Measurements from ENCODE around the gene LRRC73. TPM values are rescaled to one million over a fixed set of nuclear protein-coding genes. Genes with fewer than 3 reads are reported as not detected.
"Not testable (repeated sequence)": the region's sequence is repeated elsewhere in the genome, so short reads cannot be mapped to it uniquely, and the experiment has no call there.

Gene LRRC73
- total RNA-seq, 1 donor from 2014 or later, result 0.32 TPM

DNA sequence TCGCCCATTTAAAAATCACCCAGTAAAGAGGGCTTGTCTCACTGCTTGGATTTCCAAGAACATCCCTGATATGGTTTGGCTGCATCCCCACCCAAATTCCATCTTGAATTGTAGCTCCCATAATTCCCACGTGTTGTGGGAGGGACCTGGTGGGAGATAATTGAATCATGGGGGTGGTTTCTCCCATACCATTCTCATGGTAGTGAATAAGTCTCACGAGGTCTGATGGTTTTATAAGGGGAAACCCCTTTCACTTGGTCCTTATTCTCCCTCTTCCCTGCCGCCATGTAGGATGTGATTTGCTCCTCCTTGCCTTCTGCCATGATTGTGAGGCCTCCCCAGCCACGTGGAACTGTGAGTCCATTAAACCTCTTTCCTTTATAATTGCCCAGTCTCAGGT is 42.9 kb downstream of the LRRC73 start:
- intact Hi-C loops (cut with micrococcal nuclease), result not testable (repeated sequence)

DNA sequence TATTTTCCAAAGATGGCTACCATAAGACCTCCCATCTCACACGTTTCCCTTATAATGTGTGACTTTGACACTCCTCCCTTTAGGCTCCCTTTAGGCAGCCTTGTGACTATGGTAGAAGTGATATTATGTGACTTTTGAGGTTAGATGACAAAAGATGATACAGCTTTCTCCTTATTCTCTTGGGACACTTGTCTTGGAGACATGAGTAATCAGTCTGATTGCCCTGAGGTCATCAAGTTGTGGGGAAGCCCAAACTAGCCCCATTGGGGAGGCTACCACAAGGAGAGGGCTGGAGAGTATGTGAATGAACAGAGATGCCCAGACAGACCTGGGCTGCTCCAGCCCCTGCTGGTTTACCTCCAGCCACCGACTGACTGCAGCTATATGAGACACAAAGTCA is 44.2 kb downstream of the LRRC73 start:
- intact Hi-C loops (cut with micrococcal nuclease), result no loop called here

DNA sequence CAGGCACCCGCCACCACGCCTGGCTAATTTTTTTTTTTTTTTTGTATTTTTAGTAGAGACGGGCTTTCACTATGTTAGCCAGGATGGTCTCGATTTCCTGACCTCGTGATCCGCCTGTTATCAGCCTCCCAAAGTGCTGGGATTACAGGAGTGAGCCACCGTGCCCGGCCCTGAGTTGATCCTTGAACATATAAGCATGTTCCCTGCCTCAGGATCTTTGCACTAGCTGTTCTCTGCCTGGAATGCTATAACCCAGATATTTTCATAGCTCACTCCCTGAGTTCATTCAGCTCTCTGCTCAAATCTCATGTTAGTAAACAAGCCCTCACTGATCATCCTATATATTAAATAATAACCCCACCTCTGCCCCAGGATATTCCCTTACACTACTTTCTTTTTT is 45.8 kb downstream of the LRRC73 start:
- intact Hi-C loops (cut with micrococcal nuclease), result no loop called here

DNA sequence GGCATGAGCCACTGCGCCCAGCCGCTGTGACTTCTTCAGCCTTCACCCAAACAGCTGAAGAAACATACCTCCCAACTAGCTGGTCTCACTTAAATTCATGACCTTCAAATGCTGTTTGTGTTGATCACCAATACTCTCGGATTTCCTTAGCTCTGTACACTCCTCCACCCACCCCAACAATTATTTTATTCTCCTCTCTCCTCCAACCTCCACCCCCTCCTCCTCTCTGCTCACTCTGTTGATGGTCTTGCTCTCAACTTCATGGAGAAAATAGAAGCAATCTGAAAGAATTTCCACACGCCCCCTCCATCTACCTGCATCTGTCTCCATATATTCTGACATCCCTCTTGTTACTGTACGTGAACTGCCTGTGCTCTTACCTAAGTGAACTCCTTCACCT is 48.2 kb downstream of the LRRC73 start:
- intact Hi-C loops (cut with micrococcal nuclease), result no loop called here

DNA sequence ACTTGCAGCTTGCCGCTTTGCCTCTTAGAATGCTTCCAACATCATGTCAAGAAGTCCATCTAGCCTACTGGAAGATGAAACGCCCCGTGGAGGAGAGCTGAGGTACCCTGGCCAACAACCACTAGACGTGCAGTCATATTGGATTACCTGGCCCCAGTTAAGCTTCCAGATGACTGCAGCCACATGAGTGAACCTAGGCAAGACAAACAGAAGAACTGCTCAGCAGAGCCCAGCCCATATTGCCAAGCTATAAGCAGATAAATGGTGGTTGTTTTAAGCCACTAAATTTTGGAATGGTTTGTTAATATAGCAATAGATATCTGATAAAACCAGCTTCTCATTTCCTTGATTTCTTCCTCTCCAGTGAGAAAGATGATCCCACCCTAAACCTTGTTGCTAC is 50.1 kb downstream of the LRRC73 start:
- intact Hi-C loops (cut with micrococcal nuclease), result no loop called here

DNA sequence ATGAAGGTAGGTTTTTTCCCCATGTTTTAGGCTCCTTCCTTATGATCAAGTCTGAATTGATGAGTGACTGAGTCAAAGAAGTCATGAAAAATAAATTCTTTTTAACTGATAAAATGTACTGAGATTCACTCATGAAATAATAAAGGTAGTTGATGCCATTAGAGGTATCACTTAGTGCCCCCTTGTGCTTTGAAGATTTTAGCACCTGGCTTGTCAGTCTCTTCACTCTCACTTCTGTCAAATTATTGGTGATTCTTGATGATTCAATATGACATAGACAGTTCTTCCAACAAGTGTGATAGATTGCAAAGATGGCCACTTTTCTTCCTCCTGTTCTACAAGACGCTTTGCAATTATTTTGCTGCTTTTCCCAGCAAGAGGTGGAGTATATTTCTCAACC is 50.6 kb downstream of the LRRC73 start:
- intact Hi-C loops (cut with micrococcal nuclease), result no loop called here

DNA sequence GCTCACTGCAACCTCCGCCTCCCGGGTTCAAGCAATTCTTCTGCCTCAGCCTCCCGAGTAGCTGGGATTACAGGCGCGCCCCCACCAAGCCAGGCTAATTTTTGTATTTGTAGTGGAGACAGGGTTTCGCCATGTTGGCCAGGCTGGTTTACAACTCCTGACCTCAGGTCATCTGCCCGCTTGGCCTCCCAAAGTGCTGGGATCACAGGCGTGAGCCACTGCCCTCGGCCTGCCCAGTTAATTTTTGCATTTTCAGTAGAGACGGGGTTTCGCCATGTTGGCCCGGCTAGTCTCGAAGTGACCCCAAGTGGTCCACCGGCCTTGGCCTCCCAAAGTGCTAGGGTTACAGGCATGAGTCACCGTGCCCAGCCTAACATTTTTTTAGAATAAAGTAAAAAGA is 52.0 kb downstream of the LRRC73 start:
- intact Hi-C loops (cut with micrococcal nuclease), result not testable (repeated sequence)

DNA sequence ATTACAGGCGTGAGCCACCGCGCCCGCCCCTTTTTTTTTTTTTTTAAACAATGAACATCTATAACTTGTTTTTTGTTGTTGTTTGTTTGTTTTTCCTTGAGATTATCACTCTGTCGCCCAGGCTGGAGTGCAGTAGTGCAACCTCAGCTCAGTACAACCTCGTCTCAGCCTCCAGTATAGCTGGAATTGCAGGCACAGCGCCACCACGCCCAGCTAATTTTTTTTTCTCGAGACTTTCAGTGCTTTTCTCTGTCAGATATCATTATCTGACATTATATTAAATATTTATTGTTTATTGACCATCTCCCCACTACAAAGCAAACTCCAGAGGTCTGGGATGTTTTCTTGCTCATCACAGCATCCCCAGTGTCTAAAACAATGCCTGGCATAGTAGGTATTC is 52.5 kb downstream of the LRRC73 start:
- intact Hi-C loops (cut with micrococcal nuclease), result no loop called here

Other genes starting within 250 kb of the LRRC73 start
- gene SLC22A7, start 212.1 kb downstream of the LRRC73 start, total RNA-seq, result not detected in 2 replicates
- 0.23 and 0.34 TPM in 2 replicates for gene CRIP3, start 201.5 kb downstream of the LRRC73 start, total RNA-seq
- 12.1 and 12.2 TPM in 2 replicates for gene ZNF318, start 140.7 kb downstream of the LRRC73 start, total RNA-seq
- 51.6 and 52.1 TPM in 2 replicates for gene ABCC10, start 82.8 kb downstream of the LRRC73 start, total RNA-seq
- gene DLK2, start 54.8 kb downstream of the LRRC73 start, total RNA-seq, result 0.20 and 0.45 TPM in 2 replicates
- gene TJAP1, start 32.8 kb downstream of the LRRC73 start, total RNA-seq, result 31.3 and 36.2 TPM in 2 replicates
- 59.9 and 65.0 TPM in 2 replicates for gene YIPF3, start 6.6 kb upstream of the LRRC73 start, total RNA-seq
- gene POLR1C, start 6.7 kb upstream of the LRRC73 start, total RNA-seq, result 42.2 and 43.6 TPM in 2 replicates
- 77.8 and 93.5 TPM in 2 replicates for gene XPO5, start 65.7 kb upstream of the LRRC73 start, total RNA-seq
- gene POLH, start 65.8 kb upstream of the LRRC73 start, total RNA-seq, result 58.5 and 65.2 TPM in 2 replicates
- 90.8 and 93.0 TPM in 2 replicates for gene GTPBP2, start 118.9 kb upstream of the LRRC73 start, total RNA-seq
- gene MAD2L1BP, start 125.5 kb upstream of the LRRC73 start, total RNA-seq, result 39.5 and 40.1 TPM in 2 replicates
- 0.11 TPM in 1 of 2 replicates, not detected in the other for gene RSPH9, start 134.7 kb upstream of the LRRC73 start, total RNA-seq
- 37.4 and 38.6 TPM in 2 replicates for gene MRPS18A, start 177.4 kb upstream of the LRRC73 start, total RNA-seq